ENCODE data around the gene DCAF6.
"Not testable (repeated sequence)": the region's sequence is repeated elsewhere in the genome, so short reads cannot be mapped to it uniquely, and the experiment has no call there.

DCAF6 gene, protein sequence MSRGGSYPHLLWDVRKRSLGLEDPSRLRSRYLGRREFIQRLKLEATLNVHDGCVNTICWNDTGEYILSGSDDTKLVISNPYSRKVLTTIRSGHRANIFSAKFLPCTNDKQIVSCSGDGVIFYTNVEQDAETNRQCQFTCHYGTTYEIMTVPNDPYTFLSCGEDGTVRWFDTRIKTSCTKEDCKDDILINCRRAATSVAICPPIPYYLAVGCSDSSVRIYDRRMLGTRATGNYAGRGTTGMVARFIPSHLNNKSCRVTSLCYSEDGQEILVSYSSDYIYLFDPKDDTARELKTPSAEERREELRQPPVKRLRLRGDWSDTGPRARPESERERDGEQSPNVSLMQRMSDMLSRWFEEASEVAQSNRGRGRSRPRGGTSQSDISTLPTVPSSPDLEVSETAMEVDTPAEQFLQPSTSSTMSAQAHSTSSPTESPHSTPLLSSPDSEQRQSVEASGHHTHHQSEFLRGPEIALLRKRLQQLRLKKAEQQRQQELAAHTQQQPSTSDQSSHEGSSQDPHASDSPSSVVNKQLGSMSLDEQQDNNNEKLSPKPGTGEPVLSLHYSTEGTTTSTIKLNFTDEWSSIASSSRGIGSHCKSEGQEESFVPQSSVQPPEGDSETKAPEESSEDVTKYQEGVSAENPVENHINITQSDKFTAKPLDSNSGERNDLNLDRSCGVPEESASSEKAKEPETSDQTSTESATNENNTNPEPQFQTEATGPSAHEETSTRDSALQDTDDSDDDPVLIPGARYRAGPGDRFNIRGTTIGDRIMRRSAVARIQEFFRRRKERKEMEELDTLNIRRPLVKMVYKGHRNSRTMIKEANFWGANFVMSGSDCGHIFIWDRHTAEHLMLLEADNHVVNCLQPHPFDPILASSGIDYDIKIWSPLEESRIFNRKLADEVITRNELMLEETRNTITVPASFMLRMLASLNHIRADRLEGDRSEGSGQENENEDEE

DNA sequence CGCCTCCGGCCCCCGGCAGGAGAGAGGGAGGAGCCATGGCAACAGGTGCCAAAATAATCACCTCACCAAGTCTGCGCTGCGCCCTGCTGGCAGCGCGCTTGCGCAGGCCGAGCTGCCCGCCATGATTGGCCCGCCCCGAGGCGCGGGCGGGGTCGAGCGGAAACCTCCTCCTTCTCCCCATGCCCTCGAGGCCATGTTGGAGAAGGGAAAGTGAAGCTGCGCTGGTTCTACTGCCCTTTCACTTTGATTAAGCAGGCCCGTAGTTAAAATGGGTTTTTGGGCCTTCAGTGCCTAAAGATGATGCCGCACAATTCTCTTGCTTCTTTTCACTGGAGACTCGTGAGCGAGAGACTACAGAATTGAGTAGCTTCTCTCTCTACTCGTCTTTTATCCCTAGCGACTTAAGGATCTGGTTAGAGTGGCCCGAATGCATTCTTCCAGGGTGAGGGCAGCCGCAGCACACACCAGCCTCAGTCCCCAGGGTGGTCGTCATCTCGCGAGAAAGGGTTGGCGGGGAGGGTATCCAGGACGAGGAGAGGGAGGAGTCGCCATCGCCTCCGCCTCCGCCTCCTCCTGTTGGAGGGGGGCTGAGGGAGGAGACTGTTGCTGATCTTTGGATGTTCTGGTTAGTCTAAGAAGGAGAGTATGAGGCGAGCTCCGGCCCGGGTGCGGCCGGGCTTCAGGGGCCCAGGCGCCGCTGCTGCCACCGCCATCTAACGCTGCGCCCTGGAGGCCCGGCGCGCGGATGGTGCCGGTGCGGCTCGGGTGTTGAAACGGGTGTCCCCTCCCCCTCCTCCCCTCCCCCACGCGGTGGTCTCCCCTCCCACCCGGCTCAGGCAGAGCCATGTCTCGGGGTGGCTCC, at the start of gene DCAF6:
DCAF6 (plus strand) TSS at position 616 of the 862 bp plus-strand sequence; CDS start at position 845, 229 bp downstream.
- peak; percentile 100 for DNase-seq

DNA sequence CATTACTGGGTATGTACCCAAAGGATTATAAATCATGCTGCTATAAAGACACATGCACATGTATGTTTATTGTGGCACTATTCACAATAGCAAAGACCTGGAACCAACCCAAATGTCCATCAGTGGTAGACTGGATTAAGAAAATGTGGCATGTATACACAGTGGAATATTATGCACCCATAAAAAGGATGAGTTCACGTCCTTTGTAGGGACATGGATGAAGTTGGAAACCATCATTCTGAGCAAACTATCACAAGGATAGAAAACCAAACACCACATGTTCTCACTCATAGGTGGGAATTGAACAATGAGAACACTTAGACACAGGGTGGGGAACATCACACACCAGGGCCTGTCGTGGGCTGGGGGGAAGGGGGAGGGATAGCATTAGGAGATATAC, 49.3 kb upstream of the DCAF6 start:
- DNase-seq, result not testable (repeated sequence)

DNA sequence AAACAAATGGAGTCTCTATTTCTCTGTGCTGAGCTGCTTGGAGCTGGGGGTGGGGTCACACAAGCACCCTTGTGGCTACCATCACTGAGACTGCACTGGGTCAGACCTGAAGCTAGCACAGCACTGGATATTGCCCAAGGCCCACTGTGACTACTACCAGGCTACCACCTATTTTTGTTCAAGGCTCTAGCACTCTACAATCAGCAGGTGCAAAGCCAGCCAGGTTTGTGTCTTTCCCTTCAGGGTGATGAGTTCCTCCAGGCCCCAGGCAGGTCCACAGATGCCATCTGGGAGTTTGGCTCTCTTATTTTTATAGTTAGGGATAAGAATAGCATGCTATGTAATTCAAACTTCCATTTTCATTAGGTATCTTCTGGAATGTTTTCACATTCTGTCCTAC, 46.1 kb upstream of the DCAF6 start:
- DNase-seq, result no peak

DNA sequence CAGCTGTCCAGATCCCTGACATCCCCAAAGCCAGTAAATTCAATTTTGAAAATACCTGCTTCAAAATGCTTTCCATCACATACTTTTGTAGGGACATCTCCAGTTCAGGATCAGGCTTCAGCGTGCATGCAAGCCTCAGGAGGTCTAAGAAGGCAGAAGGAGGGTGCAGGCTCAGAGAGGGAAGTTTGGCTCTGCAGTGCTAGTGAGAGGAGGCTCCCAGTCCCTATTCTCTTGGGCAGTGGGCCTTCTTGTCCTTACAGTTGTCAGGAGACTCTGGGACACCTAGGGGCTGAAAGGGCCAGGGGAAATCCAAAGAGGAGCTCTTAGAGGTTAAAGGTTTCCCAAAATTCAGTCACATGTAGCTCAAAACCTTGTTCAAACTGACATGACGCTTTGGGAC, 42.7 kb upstream of the DCAF6 start:
- DNase-seq, result no peak

DNA sequence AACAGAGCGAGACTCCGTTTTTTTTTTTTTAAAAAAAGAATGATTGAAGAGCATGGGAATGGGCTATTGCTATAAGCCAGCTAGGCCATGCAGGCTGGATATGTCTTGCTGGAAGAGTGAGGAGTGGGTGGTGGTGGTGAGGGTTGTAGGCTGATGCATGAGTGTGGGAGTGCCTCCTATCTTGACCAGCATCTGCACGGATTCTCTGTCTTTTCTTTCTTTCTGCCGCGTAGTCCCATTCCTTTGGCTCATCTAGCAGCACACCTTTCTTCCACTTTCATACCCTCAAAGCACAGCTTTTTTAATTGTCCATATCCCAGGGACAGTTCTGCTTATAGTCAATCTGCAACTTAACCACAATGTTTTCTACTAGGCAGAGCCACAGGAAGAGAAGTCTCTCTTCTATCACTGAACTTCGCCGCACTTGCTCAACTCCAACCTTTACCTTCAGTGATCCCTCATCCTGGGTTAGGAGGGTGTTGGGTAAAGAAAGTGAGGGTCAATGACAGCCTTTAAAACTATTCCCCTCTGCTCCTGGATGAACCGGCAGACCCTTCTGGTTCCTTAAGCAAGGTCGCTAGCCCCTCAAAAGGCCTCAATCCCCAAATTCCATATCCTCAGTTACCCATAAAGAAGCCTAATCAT, 37.8 kb upstream of the DCAF6 start:
- no peak for DNase-seq

DNA sequence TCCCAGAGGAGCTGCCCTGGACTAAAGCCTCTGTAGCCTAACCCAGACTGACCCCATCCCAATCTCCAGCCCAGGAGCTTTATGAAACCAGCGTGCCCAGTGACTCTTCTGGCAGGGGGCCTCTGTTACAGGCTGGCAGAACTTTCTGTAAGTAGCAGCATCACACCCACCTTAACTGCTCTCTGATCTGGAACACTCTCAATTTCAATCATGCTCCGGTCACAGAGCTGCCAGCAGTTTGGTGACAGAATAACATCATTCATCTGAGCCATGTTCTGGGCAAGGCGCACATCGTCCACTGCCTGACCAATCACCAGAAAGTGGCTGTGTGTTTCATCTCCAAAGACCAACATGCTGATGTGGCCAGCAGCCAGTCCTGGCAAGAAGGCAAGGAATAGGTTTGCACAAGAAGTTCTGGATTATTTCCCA, 37.2 kb upstream of the DCAF6 start:
- DNase-seq, result no peak

DNA sequence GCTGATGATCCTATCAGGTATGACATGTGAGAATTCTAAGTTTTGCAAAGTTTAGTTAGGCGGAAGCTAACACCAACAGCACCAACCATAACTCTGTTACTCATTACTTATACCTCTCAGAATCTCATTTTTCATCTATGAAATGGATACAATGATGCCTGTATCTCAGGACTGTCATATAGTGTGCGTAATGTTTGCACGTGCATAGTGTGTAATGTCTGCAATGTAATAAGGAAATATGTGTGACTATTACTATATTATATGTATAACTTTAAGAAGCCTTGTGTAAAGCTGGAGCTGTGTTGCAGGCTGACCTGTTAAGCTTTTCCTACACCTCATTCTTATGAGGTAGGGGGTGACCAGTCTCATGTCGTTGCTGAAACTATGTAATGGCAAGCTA, 35.6 kb upstream of the DCAF6 start:
- no peak for DNase-seq

DNA sequence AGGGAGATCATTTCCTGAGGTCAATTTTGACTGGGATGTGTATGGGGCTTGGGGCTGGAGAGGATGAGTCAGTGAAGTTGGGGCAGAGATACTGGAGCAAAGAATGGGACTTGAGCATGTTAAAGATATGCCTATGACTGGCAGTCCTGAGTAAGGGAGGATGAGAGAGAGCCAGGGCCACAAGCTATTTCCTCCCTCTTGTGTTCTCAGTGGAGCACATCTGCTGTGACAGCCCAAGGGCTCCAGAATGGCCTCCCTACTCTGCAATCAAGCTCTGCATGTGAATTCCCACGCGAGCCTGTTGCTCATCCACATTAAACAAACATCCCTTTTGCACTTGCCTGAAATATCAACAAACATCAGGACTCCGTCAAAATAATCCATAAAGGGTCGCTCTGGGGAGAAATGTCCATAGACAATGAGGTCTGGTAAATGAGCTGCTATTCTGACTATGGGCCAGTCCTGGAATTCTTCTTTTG, 31.8 kb upstream of the DCAF6 start:
- no peak for DNase-seq

DNA sequence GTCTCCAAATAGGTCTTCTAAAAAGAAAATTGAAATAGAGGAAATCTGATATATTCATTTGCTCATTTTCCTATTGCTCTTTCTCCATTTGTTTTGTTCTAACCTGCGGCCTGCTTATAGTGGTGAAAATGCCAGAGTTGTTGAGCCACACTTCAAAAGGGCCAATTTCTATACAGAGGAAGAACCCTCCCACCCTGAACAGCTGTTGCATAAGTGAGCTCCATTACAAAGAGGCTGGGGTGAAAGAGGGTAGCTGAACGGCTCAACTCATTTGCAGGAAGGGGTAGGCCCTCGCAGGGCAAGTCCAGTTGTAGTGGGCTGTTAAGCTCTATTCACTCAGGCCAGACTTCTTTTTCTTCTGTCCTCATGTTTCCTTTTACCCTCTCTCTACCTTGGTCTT, 31.3 kb upstream of the DCAF6 start:
- DNase-seq, result no peak

DNA sequence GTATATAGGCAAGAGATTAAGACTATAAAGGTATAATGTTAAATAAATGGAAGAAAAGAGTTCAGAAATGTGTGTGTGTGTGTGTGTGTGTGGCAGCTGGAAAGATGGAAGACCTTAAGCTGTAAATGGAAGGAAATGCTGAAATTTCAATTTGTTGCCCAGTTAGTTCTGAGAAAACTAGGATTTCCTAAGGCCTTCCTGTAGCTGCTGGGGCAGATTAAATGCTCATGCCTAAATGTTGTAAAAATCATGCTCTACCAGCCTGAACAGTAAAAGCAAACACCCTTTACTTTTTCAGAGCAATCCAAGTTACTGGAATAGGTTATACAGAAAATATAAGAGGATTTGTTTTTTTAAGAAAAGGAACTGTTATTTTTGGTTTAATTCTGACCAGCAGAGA, 30.8 kb upstream of the DCAF6 start:
- no peak for DNase-seq

DNA sequence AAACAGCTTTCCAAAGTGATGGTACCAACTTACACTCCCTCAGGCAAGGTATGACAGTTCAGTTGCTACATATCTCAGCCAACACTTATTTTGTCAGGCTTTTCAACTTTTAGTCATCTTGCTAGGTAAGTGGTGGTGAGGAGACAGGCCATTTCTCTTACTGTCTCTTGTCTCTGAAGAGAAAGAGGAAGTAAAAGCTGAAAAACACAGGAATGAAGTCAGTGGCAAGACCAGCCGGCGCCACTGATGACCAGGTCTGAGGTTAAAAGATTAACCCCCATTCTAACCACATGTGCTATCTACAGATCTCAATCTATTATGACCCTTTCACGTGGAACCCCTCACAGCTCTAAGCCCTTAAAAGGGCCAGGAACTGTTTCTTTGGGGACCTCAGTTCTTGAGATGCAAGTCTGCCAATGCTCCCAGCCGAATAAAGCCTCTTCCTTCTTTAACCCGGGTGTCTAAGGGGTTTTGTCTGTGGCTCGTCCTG, 26.7 kb upstream of the DCAF6 start:
- no peak for DNase-seq

DNA sequence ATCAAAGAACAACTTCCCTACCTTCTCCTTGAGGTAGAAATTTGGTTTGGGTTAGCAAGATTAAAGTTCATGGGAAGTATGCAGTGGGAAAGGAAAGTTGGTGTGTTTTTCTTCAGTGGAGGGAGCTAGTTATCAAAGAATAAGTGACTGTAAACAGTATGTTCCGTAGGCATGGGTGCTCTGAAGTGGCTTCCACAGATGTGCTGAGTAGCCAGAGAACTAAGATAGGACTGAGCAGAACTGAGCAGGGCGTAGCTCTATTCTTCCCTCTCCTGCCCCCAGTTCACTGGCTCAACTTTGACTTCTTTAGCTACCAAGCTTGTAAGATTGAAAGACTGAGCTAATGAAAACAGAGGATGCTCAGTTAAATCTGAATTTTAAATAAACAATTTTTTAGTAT, 26.0 kb upstream of the DCAF6 start:
- no peak for DNase-seq

DNA sequence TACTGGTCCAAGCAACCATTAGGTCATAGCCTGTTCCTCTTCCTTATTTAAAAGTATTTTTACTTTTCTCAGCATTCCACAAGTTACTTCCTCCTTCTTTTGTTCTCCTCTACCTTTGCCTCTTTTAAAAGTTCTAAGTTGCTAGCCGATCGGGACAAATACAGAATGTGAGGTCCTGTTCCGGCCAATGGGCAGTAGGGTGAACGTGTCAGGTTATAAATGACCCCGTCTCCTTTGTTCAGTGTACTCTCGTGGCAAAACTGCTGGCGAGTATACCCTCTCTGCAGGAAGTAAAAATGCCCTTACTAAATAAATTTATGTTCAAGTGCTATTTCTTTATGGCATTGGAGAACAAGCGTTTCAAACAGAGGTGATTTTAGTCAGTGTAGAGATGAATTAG, 25.1 kb upstream of the DCAF6 start:
- no peak for DNase-seq

DNA sequence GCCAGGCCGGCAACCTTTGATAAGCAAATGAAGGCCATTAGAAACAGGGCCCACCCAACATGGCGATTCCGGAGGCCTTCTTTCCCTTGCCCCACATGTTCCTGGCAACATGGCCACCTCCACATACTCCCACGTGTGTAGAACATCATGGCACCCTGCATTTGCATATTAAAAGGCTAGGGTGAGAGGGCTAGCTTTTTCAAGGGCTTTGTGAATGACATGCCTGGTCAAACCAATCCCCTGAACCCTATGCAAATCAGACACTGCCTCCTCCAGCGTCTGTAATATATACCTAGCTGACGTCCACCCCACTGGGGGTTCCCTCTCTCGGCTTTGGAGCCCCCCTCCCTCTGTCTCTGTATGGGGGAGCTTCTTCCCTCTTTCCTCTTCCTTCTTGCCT, 24.2 kb upstream of the DCAF6 start:
- no peak for DNase-seq

DNA sequence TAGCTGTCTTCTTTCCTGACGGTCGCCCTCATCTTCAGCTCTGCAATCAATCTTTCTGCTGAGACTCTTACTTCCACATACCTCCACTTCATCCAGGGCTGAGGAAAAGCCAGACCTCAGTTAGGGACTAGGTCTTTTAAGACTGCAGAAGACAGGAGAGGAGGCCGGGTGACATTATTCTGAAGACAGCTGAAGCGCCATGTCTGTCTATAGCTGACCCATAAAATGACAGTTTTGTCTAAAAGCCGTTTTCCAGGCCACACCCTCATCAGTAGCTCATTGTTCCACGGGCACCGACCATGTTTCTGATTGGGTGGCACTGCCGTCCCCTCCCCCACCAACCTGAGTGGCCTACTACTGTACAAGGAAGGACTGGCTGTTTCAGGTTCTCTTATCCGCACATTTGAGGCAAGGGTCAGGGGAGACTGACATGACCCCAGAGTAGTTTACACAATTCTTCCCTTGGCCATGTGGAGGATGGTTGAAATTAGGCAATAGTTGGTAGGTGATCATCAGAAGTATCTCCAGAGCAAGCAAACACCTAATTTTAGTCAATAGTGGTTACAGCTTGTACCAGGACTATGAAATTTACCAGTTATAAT, 22.5 kb upstream of the DCAF6 start, which contains the start of gene ADCY10:
ADCY10 (minus strand) TSS at position 240 of the 602 bp plus-strand sequence. CDS start 8,994 bp downstream, outside the sequence.
- DNase-seq, result no peak

DNA sequence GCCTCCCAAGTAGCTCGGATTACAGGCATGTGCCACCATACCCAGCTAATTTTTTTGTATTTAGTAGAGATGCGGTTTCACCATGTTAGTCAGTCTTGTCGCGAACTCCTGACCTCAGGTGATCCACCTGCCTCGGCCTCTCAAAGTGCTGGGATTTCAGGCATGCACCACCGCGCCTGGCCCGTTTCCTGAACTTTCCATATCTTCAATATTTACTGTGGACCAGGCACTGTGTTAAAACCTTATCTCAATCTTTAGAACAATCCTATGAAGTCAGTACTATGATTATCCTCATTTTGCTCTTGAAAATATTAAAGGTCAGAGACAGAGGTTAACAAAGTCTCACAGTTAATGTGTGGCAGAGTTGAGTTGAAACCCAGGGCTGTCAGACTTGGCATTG, 20.9 kb upstream of the DCAF6 start:
- DNase-seq, result no peak

DNA sequence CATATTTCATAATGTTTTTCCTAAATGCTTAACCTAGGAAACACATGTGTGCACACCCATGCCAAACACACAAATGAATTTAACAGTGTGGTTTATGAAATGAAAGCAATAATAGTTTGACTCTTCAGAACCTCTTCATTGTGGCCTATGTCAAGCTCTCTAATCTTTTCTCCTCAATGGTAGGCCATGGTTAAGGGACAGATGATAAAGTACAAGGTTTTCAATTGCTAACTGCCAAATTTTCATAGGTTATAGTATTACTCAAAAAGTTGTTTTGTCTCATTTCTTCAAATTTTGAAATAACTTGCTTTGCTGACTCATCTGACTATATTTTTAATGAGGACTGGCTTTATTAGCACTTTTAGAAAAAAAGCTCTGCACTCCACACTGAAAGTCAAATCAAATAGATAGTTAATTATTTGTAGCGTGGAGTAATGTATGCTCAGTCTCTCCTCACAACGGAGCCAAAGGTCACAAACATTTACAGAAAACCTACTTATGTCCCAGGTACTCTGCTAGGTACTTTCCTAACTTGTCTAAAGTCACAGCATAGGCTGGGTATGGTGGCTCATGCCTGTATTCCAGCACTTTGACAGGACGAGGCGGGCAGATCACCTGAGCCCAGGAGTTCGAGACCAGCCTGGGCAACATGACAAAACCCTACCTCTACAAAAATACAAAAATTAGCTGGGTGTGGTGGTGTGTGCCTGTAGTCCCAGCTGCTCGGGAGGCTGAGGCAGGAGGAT, 19.5 kb upstream of the DCAF6 start:
- no peak for DNase-seq

DNA sequence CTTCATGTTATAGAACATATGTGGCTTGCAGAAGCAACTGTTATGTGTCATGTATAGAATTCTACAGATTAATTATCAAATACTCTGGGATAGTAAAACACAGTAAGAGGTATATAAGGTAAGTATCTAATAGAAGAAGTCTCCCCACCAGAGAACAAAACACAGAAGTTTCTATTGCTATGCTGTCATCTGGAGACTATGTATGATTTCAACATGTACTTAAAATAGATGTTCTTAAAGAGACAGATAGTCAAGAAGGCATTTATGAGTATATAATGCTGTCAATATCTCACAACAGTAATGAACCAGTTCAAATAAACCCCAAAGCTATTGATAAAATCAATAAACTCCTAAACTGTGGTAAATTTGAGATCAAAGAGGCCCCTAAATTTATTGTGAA, 14.5 kb upstream of the DCAF6 start:
- DNase-seq, result no peak

DNA sequence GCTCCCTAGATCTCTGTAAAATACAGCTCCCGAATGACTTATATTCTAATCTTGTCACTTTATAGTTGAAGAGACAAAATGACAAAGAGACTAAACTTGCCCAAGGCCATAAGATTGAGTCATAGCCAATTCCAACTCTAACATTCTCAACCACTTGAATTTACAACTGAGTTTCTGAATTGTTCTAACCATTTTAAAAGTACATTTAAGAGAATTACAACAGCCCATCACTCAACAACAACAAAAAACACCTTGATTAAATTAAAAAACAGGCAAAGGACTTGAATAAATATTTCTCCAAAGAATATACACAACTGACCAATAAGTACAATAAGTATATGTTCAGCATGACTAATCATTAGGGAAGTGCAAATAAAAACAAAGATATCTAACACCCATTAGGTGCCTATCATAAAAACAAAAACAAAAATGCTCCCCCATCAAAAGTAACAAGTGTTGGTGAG, 13.8 kb upstream of the DCAF6 start:
- DNase-seq, result no peak

DNA sequence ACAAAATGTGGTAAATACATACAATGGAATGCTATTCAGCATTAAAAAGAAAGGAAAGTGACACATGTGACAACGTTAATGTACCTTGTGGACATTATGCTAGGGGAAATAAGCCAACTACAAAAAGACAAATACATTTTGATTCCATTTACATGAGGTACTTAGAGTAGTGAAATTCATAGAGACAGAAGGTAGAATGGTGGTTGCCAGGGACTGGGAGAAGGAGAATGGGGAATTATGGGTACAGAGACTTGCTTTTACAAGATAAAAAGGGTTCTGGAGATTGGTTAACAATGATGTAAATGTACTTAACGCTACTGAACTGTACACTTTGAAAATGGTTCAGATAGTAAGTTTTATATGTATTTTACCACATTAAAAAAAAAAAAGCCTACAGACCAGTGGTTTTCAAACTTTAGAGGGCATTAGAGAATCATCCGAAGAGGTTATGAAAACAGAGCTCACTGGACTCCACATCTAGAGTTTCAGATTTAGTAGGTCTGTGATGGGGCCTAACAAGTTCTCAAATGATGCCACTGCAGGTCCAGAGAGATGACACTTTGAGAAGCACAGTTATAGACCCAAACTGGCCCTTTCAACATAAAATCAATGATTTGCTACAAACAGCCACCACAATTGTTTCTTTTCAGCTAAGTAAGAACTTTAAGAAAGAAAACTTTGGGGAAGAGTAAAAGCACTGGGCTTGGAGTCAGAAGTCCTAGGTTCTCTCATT, 13.0 kb upstream of the DCAF6 start:
- DNase-seq, result no peak

Data from retina (tissue), 1 donor.